GM12878 (cell line): ENCODE results near the gene DNAH9. TPM values are rescaled to one million over a fixed set of nuclear protein-coding genes. Genes with fewer than 3 reads are reported as not detected.

Experiments
- ATAC-seq: fragments of 200-7000 bp; cut with Tn5 transposase; 3 replicates; pipeline ENCODE4 v1.9.1; 2020; ENCODE audit warnings: mild to moderate bottlenecking, moderate library complexity
- BruUV-seq: library from RNA; stranded (reverse); fragments of 400-500 nt; replicated peaks from 2 replicates; lab custom pipeline; 2021; lab: Mats Ljungman, UMichigan
- CTCF ChIA-PET: fragments of 300-600 bp; sonication (Branson Sonifier 250); formaldehyde crosslinking; extraction: SDS; loops from one replicate; lab custom pipeline; 2021; ENCODE audit warnings: inconsistent platforms; lab: Yijun Ruan, JAX
- POLR2A ChIA-PET: fragments of 350-600 bp; formaldehyde crosslinking; extraction: SDS; loops from one replicate; lab custom pipeline; 2021; ENCODE audit warnings: inconsistent platforms; lab: Charles Lee
- RAD21 ChIA-PET: fragments of 300-600 bp; sonication (Branson Sonifier 250); formaldehyde crosslinking; loops from one replicate; lab custom pipeline; 2023; ENCODE audit warnings: antibody characterized with exemption; ENCODE audit not compliant: unreplicated experiment; lab: Charles Lee
- SMC1A ChIA-PET: fragments of 300-600 bp; sonication (Branson Sonifier 250); formaldehyde crosslinking; loops from one replicate; lab custom pipeline; 2023; ENCODE audit not compliant: unreplicated experiment, uncharacterized antibody; lab: Charles Lee
- DNase-seq: peaks from one replicate; pipeline ENCODE4 v3.0.0-alpha.2; 2011; ENCODE audit warnings: low read depth, low spot score
- FAIRE-seq: peaks from 3 replicates; lab custom pipeline; 2011; peaks lifted over from hg19 to GRCh38; lab: Jason Lieb, UNC
- H2AFZ ChIP-seq: 2 replicates; pipeline ENCODE4 v1.6.0; 2011; ENCODE audit warnings: low read depth, low read length, control low read depth; ENCODE audit not compliant: control insufficient read depth
- H3K27ac ChIP-seq: 2 replicates; pipeline ENCODE4 v1.5.1; 2011; ENCODE audit warnings: control low read depth; ENCODE audit not compliant: control insufficient read depth, insufficient read depth
- H3K27me3 ChIP-seq, 2 experiments: replicated peaks in 1 of 2; 2 replicates each; pipeline versions ENCODE4 v1.6.0 to v1.6.1; 2011; ENCODE audit warnings: low read length in 1 of 2; ENCODE audit not compliant: control insufficient read depth in 2 of 2, insufficient read depth in 2 of 2
- H3K36me3 ChIP-seq, 2 experiments: 2 replicates each; pipeline ENCODE4 v1.5.1; 2011; ENCODE audit warnings: low read length in 1 of 2; ENCODE audit not compliant: control insufficient read depth in 2 of 2, insufficient read depth in 2 of 2
- H3K4me1 ChIP-seq: 2 replicates; pipeline ENCODE4 v1.6.1; 2011; ENCODE audit warnings: mild to moderate bottlenecking, low read length, moderate library complexity, mixed read lengths; ENCODE audit not compliant: control insufficient read depth, insufficient read depth
- H3K4me2 ChIP-seq: 2 replicates; pipeline ENCODE4 v1.6.0; 2011; ENCODE audit warnings: control low read depth; ENCODE audit not compliant: control insufficient read depth, insufficient read depth
- H3K4me3 ChIP-seq: fragments of 200-600 bp; sonication (generic); 2 replicates; pipeline ENCODE4 v1.5.1; 2016
- H3K79me2 ChIP-seq: 2 replicates; pipeline ENCODE4 v1.6.0; 2011; ENCODE audit warnings: low read length; ENCODE audit not compliant: control insufficient read depth, insufficient read depth
- H3K9ac ChIP-seq: 2 replicates; pipeline ENCODE4 v1.8.0; 2011; ENCODE audit warnings: low read length, control low read depth, mixed read lengths; ENCODE audit not compliant: control insufficient read depth, insufficient read depth
- H3K9me3 ChIP-seq: replicated peaks from 3 replicates; pipeline ENCODE4 v1.5.1; 2011; ENCODE audit warnings: mild to moderate bottlenecking, low read length; ENCODE audit not compliant: control insufficient read depth, insufficient read depth
- H4K20me1 ChIP-seq: 2 replicates; pipeline ENCODE4 v1.6.0; 2011; ENCODE audit not compliant: control insufficient read depth, insufficient read depth
- CREB1 ChIP-seq: IDR thresholded peaks from 2 replicates; pipeline ENCODE4 v1.6.1; 2012; ENCODE audit warnings: low read depth, mild to moderate bottlenecking, inconsistent platforms
- CREM ChIP-seq: IDR thresholded peaks from 2 replicates; pipeline ENCODE4 v1.6.1; 2014; ENCODE audit warnings: antibody characterized with exemption, low read depth
- FOXM1 ChIP-seq: IDR thresholded peaks from 2 replicates; pipeline ENCODE4 v1.6.1; 2012; ENCODE audit warnings: low read depth, mild to moderate bottlenecking, inconsistent platforms, low read length, moderate library complexity
- HDAC2 ChIP-seq: fragments of 200-600 bp; sonication (generic); IDR thresholded peaks from 2 replicates; pipeline ENCODE4 v1.6.1; 2017
- HDGF ChIP-seq: fragments of 450-650 bp; IDR thresholded peaks from 2 replicates; pipeline ENCODE4 v1.6.1; 2016; ENCODE audit warnings: antibody characterized with exemption
- IRF3 ChIP-seq: fragments of 450-650 bp; IDR thresholded peaks from 2 replicates; pipeline ENCODE4 v1.6.1; 2014; ENCODE audit warnings: mild to moderate bottlenecking
- LARP7 ChIP-seq: fragments of 450-650 bp; IDR thresholded peaks from 2 replicates; pipeline ENCODE4 v1.6.1; 2017; ENCODE audit warnings: mild to moderate bottlenecking
- RELA ChIP-seq: fragments of 450-650 bp; IDR thresholded peaks from 2 replicates; pipeline ENCODE4 v1.8.0; 2014; ENCODE audit warnings: borderline replicate concordance; ENCODE audit not compliant: partially characterized antibody
- STAT3 ChIP-seq: IDR thresholded peaks from 2 replicates; pipeline ENCODE4 v1.6.1; 2011; ENCODE audit warnings: low read depth, low read length, improper control_type of control experiment
- TAF1 ChIP-seq: IDR thresholded peaks from 2 replicates; pipeline ENCODE4 v1.6.1; 2011; ENCODE audit warnings: mild to moderate bottlenecking, low read depth, low read length, borderline replicate concordance
- TCF7 ChIP-seq: IDR thresholded peaks from 2 replicates; pipeline ENCODE4 v1.6.1; 2014; ENCODE audit warnings: antibody characterized with exemption, borderline replicate concordance
- ZNF687 ChIP-seq: fragments of 450-650 bp; IDR thresholded peaks from 2 replicates; pipeline ENCODE4 v1.6.1; 2017; ENCODE audit warnings: mild to moderate bottlenecking, moderate library complexity
- WGBS: methylation state at CpG from one replicate; pipeline ENCODE4 v1.1.6; 2016; ENCODE audit warnings: low lambda C conversion rate; ENCODE audit not compliant: insufficient replicate concordance, insufficient coverage; ENCODE audit errors: missing lambda C conversion rate; 5-methylcytosine and 5-hydroxymethylcytosine counted together
- in situ Hi-C: fragments of 300-500 bp; cut with MboI; formaldehyde crosslinking; loops from 9 replicates; pipeline ENCODE4 v1.14.3; 2018; ENCODE audit warnings: mixed read lengths
- intact Hi-C: fragments of 100-400 bp; cut with micrococcal nuclease; formaldehyde crosslinking; loops from one replicate; pipeline ENCODE4 v1.14.2; 2022; ENCODE audit not compliant: unreplicated experiment
- polyA plus RNA-seq, 11 experiments: library from polyadenylated mRNA; depleted of rRNA in 4 of 11; unstranded in 6 of 11; stranded (reverse) in 5 of 11; fragments of >200 nt; fragmentation: Nextera tagmentation in 4 of 11; fragmentation: Illumina TruSeq in 1 of 11; extraction: Ambion mirVana in 4 of 11; extraction: Trizol in 1 of 11; gene quantifications; 1 replicate in 1 of 11; 2 replicates in 10 of 11; pipeline versions ENCODE4 v1.2.1 to v1.2.3, GENCODE V29; 2011 to 2016; ENCODE audit warnings: inconsistent platforms in 2 of 11, missing spikeins in 2 of 11, low read depth in 1 of 11
- total RNA-seq, 4 experiments: library from RNA; depleted of rRNA in 3 of 4; stranded (reverse); fragments of >200 nt in 3 of 4; fragmentation: Illumina TruSeq in 1 of 4; extraction: Trizol in 1 of 4; gene quantifications; 2 replicates each; pipeline versions ENCODE4 v1.2.1 to v1.2.3, GENCODE V29; 2013 to 2021

DNAH9 gene
- total and polyA plus RNA-seq, 10 of the 15 experiments (the other 5 are each of a cell fraction or from before 2014, with no cell fraction given) = 0.10 to 0.40 (median 0.19) TPM; not detected in 7

- intact Hi-C loops = no loop called here
- DNase-seq (no peak), ATAC-seq (no peak), FAIRE-seq (no peak)
- no TSS peak for BruUV-seq
- no peaks in the 10 kb centered on the region for H4K20me1 ChIP-seq
- SMC1A ChIA-PET = no interaction called here
- no peaks in the 10 kb centered on the region for H3K27me3 ChIP-seq
- WGBS = 30% methylated on average over 4 of the region's 4 CpGs
- H3K27ac ChIP-seq = no peak overlapping the region
- H3K9ac ChIP-seq = no peak overlapping the region
- H3K4me3 ChIP-seq = no peak overlapping the region
- in situ Hi-C loops = no loop called here
- H3K4me2 ChIP-seq = no peak overlapping the region
- RAD21 ChIA-PET = no interaction called here
- H3K79me2 ChIP-seq = no peaks in the 10 kb centered on the region
- H3K36me3 ChIP-seq = no peaks in the 10 kb centered on the region
- H3K9me3 ChIP-seq = no peaks in the 10 kb centered on the region
- TF ChIP-seq LARP7 = no peak
- no peak for TF ChIP-seq STAT3
- no peak for TF ChIP-seq CREB1
- no peak for TF ChIP-seq FOXM1
- no peak overlapping the region for H2AFZ ChIP-seq
- POLR2A ChIA-PET = no interaction called here
- H3K4me1 ChIP-seq = no peaks in the 10 kb centered on the region
- CTCF ChIA-PET = no interaction called here
Measured at GRCh38 chr17:11813278-11813677, 215.0 kb downstream of the DNAH9 start.

- intact Hi-C loops = no loop called here
- Histone ChIP-seq H3K79me2 (no peaks in the 10 kb centered on the region), H2AFZ (no peak overlapping the region), H4K20me1 (no peaks in the 10 kb centered on the region), H3K27me3 (no peaks in the 10 kb centered on the region), H3K9me3 (no peaks in the 10 kb centered on the region), H3K4me1 (no peaks in the 10 kb centered on the region), H3K4me2 (no peak overlapping the region), H3K27ac (no peak overlapping the region), H3K9ac (no peak overlapping the region), H3K36me3 (no peaks in the 10 kb centered on the region), H3K4me3 (no peak overlapping the region)
- ChIA-PET CTCF (no interaction called here), SMC1A (no interaction called here), RAD21 (no interaction called here), POLR2A (no interaction called here)
- DNase-seq (no peak), FAIRE-seq (no peak), ATAC-seq (no peak)
- TF ChIP-seq TCF7 (no peak), ZNF687 (no peak), TAF1 (no peak), HDAC2 (no peak), CREM (no peak), IRF3 (no peak), HDGF (no peak), RELA (no peak)
- BruUV-seq = no TSS peak
- in situ Hi-C loops = no loop called here
Measured at GRCh38 chr17:11813871-11814270, 215.6 kb downstream of the DNAH9 start.
